GM21723 (cell line): ENCODE measurements around the gene THAP11.
A peak's percentile ranks its signal among the peaks of the same experiment; 100 is the strongest.

Source experiments
- ATAC-seq: cut with Tn5 transposase; IDR thresholded peaks from one replicate; pipeline ENCODE4 v1.9.1; 2021; ENCODE audit warnings: mild to moderate bottlenecking, moderate library complexity; ENCODE audit not compliant: unreplicated experiment

The THAP11 gene

DNA sequence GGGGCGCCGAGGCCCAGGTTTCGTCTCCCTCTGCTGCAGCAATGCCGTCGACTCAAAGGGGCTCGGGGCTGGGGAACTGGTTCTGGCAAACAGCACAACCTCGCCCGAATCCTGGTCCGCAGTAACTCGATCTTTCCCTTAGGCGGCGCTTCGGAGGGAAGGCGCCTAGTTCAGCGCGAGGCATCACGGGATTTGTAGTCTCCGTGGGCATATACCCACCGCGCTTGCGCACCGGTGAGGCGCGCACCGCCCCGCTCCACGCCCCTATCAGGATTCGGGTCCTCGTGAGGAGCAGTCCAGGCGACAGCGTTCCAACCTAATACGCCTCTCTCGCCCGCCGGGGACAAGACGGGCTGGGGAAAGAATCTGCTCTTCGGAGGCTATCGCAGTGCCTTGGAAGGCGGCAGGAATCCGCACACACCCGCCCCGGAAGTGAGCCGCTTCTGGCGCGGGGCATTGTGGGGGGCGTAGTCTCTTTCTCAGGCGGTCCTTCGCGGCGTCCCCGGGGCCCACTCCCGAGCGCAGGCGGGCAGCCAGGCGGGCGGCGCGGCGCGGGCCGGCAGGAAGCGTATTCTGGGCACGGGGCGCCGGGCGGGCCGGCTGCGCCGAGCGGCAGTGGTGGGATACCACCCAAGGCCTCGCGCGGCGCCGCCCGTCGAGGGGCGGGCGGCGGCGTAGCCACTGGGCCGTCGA, at the start of gene THAP11:
THAP11 (plus strand) TSS at position 505 of the 693 bp plus-strand sequence. CDS start 235 bp downstream, outside the sequence.
- ATAC-seq: peak; percentile 46

DNA sequence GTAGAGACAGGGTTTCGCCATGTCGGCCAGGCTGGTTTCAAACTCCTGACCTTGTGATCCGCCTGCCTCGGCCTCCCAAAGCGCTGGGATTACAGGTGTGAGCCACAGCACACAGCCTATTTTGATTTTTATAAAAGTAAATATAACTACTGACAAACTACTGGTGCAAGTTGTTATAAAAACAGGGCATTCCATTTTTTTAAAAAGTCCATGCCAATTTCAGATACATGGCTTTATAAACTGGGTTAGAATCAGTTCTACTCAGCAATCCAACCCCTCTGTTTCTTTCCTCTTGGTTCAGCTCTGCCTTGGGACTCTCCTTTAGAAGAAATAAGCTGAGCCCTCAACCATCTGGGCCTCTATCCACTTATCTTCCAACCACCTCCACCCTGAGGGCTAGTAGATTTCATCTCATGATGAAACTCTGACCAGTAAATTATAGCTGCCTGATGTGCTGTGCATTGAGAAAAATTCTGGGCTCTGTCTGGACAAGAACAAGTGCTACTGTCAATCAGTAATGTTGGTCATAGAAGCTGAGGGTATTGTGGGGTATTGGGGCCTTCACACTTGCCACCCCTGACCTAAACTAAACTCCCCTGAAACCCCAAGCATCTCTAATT, 45.9 kb upstream of the THAP11 start:
- ATAC-seq: no peak

DNA sequence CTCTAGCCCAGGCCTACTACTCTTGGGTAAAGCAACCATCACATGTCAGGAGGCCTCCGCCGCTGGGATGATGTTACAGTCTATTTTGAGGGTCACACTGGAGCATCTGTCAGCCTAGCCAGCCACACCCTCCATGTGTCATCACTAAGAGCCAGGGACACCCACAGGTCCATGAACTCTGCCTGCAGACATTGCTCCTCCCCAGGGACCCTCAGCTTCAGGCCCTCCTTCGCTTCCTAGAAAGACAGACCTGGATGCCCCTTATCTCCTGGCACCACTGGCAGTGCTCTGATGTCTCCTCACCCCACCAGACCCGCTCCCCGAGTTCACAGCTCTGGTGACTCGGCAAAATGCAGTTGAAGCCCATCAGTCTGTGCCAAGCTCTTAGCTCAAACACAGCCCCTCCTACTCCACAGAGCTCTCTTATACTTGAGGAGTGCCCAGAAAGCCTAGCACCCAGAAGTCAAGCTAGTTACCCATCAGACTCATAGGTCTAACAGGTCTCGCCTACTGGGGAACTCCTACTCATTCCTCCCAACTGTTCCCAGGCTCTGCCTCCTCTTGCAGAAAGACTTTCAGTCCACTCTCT, 41.7 kb upstream of the THAP11 start:
- ATAC-seq: no peak

DNA sequence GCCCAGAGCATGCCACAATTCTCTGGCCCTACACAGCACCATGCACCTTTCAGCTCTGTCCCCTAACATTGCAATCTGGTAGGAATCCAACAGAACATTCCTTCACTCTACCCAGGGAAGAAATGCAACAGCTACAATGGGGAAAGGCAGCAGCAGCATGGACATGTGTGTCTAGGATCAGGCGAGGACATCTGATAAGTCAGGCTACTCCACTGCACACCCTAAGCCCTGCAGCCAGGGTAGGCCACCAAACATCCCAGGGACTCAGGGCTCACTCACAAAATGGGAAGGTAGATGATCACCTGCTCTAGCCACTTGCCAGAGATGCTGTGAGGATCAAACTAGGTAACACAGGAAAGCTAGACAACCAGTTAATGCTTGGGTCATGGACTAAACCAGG, 40.9 kb upstream of the THAP11 start:
- ATAC-seq: no peak

DNA sequence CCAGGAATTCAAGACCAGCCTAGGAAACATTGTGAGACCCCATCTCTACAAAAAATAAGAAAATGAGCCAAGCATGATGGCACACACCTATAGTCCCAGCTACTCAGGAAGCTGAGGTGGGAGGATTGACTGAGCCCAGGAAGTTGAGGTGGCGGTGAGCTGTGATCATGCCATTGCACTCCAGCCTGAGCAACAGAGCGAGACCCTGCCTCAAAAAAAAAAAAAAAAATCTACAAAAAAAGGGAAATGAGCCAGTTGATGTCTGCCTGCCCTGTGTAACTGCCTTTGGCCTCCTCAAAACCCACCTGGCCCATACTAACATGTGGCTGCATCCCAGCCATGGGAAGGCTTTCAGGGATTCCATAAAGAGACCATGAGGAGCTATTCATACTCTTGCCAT, 40.2 kb upstream of the THAP11 start:
- ATAC-seq: no peak

DNA sequence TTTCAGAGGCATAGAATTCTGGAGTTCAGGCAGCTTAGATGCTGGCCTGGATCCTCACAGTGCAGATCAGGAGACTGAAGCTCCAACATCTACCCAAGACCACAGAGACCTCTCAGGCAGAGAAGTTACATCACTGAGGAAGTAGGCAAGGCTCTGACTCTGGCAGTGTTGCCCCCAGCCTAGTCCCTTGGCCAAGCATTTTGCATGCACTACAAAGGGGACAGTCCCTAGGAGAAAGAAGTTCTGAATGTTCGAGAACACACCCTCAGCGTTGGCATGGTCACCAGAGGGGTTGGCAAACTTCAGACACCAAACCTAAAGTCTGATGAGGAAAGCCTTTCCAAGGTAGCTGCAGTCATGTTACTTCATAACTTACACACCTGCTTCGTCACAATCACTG, 38.2 kb upstream of the THAP11 start:
- ATAC-seq: no peak

DNA sequence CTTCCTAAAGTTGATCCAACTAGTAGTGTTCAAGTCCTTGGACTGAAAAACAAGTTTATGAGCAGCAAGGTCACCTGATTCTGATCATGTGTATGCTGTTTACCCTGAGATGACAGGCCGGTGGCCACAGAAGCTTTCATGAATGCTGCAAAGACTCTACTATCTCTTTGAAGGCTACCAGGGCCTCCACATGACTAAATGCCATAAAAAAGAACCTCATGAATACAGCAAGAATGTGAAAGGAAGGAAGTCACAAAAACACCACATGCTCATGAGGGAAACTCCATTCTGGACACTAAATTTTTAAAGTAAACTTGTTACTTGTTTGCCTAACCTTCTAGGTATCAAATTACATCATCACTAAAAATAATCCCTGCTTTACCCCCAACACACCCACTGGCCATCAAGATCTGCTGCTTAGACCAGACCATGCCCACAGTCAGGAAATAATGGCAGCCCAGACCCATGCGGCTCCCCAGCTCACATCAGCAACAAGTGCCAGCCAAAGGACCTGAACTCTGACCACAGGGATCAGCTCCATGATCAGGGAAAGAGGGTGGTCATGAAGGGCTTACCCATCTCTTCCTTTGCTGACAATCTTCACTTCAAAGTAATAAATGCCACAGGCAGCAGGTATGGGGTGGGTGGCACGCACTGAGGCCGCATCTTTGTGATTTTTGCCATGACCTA, 37.1 kb upstream of the THAP11 start:
- no peak for ATAC-seq

DNA sequence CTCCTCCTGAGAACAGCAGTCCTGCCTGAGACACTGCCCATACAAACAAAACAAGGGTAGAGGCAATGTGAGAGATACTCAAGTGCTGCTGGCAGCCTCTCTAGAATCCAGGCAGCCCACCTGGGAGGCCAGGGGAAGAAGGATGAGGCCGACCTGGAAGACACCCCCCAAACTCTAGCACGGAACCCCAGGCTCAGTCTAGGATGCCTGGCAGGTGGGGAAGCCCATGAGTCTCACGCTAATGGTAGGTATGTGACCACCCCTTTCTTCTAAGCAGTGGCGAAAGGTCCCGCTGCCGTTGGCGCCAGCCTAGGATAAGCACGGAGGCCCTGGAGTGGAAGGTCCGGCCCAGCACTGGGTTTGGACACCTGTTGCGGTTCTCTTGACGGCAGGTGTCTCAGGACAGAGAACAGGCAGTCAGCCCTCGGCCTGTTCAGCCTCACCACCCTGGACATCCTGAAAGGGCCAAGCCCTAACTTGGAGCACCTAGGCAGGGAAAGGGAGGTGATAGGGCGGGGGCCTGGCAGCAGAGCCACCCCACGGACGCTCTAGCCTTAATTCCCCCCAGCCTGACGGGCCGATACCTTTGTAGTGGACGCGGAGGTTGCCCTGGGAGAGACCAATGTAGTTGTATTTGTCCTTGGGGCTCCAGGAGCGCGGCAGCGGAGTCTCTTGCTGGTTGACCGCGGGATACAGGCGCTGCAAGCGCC, 36.2 kb upstream of the THAP11 start:
- no peak for ATAC-seq

DNA sequence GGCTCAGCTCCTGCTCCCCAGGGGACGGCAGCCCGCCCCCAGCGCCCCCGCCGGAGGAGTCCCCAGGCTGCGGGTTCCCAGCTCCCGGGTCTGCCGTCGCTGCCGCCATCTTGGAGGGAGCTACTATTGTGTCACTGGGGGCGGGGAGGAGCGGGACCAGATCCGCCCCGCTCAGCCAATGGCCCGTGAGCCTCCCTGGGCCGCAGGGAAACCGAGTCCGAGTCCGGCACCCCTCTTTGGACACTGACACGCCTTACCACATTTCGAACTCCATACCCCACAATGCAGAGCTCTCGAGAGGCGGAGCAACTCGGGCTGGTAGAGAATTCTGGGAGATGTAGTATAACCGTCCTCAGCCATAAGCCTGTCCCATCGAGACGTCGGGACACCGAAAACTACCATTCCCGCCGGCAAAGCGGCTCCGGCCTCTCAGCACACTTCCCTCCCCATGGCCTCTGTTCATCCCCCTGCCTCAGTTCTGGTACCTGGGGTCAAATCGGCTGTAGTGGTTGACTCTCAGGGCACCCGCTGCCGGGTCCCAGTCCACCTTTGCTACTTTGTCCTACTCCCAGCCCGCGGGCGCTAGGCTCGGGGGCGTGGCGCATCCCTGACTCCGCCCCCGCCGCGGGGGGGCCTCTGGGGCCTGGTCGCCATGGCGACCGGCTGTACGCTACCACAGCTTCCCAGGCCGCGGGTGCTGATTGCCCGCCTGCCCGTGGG, 35.5 kb upstream of the THAP11 start, which contains the start of the genes RANBP10 and TSNAXIP1:
RANBP10 (minus strand) TSS at position 133 of the 720 bp plus-strand sequence; CDS start at position 109, 24 bp downstream.
TSNAXIP1 (plus strand) TSS at position 462 of the 720 bp plus-strand sequence. CDS start 261 bp downstream, outside the sequence.
- peak; percentile 93 for ATAC-seq

DNA sequence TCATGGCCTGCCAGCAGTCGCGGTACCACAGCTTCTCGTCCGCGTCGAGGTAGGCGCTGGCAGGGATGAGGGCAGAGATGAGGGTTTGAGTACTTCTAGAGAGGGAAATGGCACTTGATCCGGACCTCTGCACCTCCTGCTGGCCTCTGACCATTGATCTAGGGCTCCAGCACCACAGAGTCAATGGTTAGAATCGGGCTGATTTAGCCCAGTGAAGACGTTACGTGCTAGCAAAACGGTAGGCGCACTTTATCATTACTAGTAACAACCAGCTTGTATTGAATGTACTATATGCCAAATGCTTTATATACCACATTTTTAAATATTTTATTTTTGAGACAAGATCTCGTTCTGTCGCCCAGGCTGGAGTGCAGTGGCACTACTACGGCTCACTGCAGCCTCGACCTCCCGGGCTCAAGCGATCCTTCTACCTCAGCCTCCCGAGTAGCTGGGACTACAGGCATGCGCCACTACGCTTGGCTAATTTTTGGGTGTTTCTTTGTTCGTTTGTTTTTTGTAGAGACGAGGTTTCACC, 34.9 kb upstream of the THAP11 start:
- no peak for ATAC-seq

DNA sequence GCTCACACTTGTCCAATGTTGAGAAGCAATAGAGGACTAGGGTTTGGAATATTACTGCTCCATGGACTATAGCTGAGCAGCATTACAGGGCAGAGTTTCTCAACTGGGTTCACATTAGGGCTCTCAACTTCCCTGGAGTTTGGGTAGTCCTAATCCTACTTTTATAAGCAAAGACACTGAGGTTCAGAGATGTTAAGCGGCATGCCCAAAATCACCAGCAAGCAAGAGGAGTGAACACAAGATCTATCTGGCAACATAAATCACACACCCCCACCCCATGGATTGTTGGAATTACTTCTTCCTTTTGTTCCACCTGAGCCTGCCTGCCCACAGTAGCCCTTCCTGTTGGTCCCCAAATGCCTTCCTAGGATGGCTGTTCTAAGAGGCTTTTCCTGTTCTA, 30.2 kb upstream of the THAP11 start:
- ATAC-seq: no peak

DNA sequence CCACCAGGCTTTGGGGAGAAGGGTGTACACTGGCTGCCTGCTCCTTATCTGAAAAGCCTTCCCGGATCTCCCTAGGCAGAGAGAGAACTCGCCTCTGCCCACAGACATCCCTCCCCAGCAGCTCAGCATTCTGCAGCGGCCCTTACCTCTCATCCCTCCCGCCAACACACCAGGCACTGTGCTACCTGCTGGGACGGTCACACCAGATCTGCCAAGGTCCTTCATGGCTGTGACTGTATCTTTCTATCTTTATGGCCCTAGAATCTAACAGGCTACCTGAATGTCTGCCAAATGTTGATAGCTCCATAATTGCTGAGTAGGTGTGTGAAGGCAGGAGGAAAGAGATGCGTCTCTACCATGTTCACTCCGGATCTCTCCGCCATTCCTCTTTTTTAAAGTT, 27.6 kb upstream of the THAP11 start:
- no peak for ATAC-seq

DNA sequence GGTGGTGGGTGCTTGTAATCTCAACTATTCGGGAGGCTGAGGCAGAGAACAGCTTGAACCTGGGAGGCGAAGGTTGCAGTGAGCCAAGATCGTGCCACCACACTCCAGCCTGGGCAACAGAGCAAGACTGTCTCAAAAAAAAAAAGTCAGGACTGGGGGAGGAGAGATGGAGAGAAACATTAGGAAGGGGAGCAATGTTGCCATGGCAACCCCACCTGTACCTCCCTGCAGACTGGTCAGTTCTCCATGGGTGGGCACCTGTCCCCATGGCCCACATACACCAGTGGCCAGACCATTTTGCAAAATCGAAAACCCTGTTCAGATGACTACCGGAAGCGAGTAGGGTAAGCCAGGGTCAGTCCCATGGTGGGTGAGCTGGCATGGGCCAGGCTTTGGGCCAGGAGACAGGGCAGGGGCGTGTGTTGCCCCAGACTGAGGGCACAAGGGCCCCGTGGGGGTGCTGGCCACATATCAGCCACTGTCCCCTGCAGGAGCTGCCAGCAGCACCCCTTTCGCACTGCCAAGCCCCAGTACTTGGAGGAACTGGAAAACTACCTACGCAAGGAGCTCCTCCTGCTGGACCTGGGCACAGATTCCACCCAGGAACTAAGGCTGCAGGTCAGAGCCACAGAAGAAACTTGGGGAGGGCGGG, 21.4 kb upstream of the THAP11 start:
- no peak for ATAC-seq

DNA sequence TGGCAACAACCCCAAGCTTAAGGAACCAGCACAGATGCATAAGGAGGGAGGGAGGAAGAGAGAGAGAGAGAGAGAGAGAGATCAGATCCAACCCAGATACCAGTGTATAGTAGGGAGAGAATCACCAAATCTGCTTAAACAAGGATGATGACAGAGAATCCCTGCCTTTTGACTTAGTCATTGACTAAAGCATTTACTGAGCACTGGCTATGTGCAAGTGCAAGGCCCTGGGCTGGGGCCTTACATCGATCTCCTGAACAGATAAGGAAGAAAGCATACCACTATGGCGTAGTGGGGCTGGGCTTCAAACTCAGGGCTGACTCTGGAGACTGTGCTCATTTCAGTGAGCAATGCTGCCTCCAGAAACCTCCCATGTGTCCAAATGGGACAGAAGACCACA, 19.6 kb upstream of the THAP11 start:
- ATAC-seq: no peak

DNA sequence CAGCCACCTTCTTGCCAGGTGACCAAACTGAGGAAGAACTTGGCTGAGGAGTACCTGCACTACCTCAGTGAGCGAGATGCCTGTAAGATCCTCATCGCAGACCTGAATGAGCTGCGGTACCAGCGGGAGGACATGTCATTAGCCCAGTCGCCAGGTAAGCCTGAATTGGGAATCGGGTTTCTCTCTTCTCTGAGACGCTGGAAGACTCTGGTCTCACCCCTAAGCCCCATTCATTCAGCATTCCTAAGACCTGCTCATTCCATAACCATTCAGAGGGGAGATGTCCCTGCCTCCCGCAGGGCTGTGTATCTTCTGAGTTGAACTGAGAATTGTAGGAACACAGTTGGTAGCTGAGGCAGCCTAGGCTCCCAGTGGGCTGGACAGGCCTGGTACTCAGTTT, 17.0 kb upstream of the THAP11 start:
- no peak for ATAC-seq

DNA sequence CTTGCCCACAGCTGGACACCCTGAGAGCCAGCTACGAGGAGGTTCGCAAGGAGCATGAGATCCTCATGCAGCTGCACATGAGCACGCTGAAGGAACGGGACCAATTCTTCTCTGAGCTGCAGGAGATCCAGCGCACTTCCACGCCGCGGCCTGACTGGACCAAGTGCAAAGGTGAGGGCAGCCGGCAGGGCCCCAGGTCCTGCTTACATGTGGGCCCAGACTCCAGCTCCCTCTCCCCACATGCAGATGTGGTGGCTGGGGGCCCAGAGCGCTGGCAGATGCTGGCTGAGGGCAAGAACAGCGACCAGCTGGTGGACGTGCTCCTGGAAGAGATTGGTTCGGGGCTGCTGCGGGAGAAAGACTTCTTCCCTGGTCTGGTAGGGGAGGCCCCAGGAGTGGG, 16.2 kb upstream of the THAP11 start:
- no peak for ATAC-seq

DNA sequence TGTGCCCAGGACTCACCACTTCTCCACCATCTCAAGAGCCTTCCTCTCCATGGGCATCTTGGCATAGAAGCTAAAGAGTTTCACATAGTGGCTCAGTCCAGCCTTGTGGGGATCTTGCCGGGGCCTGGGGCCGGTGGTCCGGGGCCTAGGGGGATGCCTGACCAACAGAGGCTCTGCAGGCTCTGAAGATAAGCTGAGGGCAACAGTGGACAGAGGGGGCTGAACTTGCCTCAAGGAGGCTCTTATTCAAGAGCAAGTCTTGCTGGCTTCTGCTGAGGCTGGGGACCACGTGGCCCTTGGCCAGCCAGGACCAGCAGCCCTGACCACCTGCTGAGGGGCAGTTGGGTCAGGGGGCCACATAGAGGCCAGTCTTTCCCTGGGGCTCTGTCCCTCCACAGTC, 13.5 kb upstream of the THAP11 start:
- no peak for ATAC-seq

DNA sequence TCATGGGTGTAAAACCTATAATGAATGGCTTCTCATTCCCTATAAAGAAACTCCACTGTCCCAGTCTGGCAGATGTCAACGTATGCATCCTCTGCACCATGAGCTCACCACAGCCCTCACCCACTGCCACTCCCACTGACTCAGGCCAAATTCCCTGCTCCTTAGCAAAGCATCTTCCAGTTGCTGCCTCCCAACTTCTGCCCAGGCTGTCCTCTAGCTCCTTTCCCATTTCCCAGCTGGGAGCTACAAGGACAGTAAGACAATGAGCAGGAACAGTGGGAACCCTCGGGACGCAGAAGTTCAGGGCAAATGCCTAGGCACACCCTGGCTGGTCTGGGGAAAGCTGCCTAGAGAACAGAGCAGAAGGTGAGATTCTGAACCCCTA, 9.1 kb upstream of the THAP11 start:
- ATAC-seq: no peak

DNA sequence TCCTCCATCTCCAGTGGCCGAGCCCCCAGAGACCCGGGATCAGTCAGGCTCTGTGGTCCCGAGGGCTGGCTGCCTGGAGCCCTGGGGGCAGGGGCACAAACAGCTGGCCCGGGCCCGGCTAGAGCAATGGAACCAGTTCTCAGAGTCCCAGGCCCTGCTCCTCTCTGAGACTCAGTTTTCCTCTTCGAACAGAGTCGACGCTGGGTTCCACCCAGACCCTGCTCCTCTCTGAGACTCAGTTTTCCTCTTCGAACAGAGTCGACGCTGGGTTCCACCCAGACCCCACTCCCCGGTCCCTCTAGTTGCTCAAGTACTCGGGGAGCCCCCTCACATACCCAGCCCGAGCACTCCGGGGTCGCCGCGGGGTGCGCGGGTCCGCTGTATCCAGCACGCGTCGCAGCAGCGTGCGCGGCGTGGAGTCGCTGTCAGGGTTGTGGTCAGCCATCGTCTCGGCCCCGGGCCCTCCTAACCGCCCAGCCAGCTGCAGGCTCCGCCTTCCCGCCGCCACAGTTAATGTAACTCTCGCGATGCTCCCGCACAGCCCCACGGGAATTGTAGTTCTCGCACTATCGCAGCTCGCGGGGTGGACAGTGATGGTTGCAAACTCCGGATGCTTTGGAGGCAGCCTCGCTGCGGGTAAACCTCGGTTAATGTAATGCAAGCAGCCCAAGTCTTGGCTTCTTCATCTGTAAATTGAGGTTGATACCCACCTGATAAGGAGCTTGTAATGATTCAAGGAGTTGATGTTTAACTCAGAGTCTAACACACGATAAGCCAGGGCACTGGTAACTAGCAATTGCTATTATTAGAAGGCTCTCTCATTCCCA, 8.5 kb upstream of the THAP11 start:
- ATAC-seq: peak; percentile 96
